ENCODE results near the gene SLC7A1.
"Not testable (repeated sequence)": the region's sequence is repeated elsewhere in the genome, so short reads cannot be mapped to it uniquely, and the experiment has no call there.

The SLC7A1 gene

DNA sequence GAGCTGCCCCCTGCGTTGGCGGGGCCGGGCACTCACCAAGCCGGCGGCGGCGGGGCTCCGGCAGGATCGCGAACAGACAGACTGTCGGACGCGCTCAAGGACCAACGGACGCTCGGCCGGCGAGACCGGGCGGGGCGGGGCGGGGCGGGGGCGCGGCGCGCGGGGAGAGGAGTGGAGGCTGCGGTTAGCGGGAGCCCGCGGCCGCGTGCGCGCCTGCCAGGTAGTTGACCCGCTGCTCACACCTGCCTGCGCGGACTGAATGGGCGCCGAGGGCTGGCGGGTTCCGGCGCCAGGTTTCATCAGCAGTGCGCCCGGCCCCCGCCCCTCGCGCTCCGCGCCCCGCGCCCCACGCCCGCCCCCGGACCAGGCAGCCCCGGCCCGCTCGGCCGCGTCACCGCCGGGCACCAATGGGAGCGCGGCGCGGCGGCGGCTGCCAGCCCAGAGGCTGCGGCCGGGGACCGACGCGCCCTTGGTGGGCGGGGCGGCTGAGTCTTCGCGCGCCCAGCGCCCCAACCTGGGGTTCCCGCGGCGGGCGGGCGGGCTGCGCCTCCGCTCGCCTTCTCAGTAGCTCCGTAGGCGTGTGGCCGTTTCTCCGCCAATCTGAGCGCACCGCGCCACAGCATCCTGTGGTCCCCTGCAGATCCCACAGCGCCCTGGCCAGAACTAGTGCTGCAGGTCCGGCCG is at the start of gene SLC7A1:
TSS of gene SLC7A1 (minus strand) at position 309 of the 684 bp plus-strand sequence. CDS start 59,500 bp downstream, outside the sequence.
- peak; percentile 73 for DNase-seq

DNA sequence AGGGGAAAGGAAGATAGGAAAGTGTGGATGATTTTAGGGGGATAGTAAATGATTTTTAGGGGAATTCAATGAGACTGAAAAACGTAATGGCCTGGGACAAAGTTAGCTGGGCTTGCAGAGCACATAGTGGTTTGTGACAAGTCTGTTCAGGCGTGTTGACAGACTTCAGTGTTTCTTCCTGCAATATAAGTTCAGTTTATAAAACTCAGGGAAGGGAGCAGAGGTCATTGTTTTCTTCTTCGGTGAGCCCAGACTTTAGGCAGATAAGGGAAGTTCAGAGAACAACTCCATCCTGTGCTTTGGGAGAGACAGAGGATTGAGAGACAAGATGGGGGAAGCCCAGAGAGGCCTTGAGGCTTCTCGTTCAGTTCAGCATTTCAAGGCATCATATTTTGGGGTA is 45.2 kb upstream of the SLC7A1 start:
- no peak for DNase-seq

DNA sequence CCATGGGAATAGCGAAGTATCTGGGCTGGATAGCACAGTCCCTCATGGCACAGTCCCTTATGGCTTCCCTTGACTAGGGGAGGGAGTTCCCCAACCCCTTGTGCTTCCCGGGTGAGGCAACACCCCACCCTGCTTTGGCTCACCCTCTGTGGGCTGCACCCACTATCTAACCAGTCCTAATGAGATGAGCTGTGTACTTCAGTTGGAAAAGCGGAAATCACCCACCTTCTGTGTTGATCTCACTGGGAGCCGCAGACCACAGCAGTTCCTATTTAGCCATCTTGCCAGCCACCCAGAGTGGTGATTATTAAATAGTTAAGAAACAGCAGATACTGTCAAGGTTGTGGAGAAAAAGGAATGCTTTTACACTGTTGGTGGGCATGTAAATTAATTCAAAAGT is 41.3 kb upstream of the SLC7A1 start:
- not testable (repeated sequence) for DNase-seq

DNA sequence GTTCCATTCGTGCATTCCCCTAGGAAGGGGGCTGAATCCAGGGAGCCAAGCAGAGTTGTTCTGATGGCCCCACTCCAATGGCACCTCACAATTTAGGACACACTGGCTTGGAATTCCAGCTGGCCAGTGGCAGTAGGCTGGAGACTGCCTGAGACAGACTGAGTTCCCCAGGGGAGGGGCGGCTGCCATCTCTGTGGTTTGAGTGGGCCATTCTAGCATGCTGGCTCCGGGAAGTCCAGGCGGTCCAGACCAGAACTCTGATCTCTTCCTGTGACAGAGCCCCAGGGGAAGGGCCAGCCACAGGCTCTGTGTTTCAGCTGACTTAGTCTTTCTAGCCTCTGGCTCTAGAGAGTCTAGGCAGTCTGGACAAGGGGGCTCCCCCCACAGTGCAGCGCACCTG is 29.5 kb upstream of the SLC7A1 start:
- DNase-seq: no peak

DNA sequence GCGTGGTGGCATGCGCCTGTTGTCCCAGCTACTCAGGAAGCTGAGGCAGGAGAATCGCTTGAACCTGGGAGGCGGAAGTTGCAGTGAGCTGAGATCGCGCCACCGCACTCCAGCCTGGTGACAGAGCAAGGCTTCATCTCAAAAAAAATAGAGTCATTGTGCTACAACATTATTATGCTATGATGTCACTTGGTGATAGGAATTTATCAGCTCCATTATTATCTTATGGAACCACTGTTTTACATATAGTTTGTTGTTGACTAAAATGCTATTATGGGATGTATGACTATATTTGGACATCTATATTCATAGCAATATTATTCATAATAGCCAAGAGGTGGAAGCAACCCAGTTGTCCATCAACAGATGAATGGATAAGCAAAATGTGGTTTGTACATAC is 26.4 kb upstream of the SLC7A1 start:
- DNase-seq: no peak

DNA sequence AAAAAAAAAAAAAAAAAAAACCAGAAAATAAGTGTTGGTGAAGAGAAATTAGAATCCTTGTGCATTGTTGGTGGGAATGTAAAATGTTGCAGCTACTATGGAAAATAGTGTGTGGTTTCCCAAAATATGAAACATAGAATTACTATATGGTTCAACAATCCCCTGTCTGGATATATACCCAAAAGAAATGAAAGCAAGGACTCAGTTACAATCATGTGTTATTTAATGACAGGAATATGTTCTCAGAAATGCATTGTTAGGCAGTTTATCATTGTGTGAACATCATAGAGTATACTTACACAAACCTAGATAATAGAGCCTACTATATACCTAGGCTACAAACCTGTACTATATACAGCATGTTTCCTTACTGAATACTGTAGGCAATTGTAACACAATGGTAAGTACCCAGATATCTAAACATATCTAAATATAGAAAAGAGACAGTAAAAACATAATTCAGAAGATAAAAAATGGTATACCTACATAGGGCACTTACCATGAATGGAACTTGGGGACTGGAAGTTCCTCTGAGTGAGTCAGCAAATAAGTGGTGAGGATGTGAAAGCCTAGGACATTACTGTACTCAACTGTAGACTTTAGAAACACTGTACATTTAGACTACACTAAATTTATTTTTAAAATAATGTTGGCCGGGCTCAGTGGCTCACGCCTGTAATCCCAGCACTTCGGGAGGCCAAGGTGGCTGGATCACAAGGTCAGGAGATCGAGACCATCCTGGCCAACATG is 25.7 kb upstream of the SLC7A1 start:
- DNase-seq: no peak

DNA sequence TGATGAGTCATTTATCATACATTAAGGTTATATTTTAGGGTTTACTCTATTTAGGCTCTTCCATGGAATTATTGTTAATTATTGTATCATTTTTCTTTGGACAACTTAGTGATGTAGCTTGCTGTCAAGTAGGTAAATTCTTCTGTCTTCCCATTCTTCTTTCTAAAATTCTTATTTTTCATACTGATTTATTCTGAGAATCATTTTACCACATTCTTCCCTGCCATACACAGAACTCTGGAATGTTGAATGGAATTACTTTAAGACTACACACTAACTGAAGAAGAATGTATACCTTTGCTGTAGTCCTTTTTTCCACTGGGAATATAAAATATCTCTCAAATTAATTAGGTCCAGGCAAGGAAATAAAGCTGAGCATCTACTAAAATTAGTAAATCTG is 24.5 kb upstream of the SLC7A1 start:
- DNase-seq: no peak

DNA sequence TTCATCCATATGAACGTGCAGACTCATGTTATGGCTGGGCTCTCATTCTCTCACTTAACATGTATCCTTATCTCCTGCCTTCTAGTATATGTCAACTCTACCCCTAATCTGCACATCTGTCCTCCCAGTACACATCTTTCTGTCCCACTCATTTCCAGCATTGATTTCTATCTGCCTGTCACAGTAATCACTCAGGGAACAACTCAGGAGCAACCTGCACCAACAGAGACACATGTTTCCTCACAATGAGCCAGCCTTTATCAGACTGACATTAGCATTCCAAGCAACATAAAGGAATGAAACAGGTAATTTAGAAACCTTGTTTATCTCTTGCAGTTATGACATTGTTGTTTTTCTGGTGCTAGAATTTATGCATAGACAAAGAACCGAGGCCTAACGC is 17.6 kb upstream of the SLC7A1 start:
- no peak for DNase-seq

DNA sequence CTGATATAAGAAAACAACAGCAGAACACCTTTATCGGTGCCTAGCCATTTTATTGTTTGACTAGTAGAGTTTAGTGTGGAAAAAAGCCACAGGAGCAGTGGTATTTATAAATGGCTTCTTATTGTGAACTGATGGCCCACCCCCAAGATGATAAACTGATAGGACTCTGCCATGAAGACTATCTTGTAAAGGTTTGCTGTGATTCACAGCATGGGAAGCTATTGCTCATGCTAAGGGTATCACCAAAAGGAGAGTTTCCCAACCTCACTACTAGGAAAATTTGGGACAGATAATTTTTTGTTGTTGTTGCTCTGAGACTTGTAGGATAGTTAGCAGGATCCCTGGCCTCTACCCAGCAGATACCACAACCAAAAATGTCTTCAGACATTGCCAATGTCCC is 12.0 kb upstream of the SLC7A1 start:
- no peak for DNase-seq

DNA sequence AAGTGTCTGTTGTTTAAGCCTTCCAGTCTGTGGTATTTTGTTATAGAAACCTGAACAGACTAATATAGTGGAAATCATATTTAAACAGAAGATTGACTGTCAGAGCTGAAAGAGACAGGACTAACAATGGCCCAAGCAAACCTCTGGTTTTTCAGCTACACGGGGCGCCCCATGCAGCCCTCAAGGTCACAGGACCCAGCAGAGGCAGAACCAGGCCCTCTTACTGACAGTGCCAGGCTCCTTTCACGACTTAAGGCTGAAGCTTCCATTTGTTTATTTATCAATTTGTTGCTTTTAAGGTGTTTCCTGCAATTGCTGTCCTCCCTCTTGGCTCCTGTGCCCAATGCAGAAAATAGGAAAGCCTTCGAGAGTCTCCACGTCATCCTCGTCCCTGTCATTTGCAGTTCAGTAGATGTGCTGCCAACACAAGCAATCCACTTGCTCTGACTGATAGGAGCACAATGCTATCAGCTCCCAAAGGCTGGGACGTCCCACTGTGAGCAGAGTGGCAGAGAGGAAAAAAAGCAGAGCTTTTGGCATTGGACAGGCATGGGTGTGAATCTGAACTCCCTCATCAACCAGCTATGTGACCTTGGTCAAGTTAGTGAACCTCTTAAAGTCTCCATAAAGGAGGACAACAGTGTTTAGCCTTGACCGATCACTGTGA is 10.5 kb upstream of the SLC7A1 start:
- DNase-seq: no peak

DNA sequence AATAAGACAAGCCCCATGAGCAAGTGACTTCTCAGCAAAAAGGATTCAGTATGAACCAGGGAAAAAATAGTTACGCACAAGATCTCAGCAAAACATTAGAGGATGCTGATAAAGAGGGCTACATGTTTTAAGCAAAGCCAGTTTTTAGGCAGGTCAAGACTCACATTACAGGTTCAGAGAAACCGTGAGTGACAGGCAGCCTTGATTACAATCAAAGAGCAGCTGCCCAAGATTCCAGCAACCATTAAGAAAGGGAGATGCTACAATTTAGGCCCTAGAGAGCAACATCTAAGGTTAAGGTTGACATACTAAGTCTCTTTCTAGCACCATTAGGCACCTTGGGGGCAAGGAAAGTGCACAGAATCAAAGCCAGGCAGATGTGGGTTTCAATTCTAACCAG is 2.8 kb upstream of the SLC7A1 start:
- no peak for DNase-seq

DNA sequence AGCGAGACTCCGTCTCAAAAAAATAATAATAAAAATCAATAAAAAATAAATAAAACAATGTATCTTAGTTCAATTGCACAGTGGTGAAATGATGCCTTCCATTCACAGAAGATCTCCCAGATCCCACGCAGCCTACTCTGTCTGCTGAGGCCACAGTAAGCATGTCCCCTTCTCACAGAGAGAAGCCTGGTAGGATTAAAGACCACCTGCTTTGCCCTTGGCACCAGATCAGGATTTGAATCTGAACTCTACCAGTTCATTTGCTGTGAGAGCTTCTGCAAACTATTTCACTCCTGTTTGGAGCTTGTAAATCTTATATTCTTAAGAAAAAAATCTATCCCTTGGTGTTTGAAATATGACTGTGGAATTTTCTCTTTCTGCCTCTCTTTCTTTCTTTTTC is 2.2 kb upstream of the SLC7A1 start:
- DNase-seq: no peak

DNA sequence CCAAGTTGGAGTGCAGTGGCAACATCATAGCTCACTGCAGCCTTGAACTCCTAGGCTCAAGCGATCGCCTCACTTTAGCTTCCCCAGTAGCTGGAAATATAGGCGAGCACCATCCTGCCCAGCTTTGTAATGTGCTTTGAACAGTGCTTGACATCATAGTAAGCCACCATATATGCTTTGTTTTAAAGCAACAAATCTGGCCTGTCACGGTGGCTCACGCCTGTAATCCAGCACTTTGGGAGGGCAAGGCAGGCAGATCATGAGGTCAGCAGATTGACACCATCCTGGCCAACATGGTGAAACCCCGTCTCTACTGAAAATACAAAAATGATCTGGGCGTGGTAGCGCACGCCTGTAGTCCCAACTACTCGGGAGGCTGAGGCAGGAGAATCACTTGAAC is 1.8 kb upstream of the SLC7A1 start:
- DNase-seq: no peak

DNA sequence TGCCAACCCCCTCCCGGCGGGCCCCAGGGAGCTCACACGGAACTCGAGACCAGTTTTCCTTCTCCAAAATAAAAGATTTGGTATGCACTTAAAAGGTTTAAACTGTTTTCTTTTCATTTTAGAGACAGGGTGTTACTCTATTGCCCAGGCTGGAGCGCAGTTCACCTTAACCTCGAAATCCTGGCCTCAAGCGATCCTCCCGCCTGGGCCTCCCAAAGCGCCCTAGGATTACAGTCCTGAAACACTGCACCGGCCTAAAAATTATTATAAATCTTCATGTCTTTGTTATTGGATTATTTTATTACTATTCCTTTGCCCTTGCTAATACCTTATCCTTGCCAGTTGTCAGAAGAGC is 553 bp upstream of the SLC7A1 start:
- no peak for DNase-seq

DNA sequence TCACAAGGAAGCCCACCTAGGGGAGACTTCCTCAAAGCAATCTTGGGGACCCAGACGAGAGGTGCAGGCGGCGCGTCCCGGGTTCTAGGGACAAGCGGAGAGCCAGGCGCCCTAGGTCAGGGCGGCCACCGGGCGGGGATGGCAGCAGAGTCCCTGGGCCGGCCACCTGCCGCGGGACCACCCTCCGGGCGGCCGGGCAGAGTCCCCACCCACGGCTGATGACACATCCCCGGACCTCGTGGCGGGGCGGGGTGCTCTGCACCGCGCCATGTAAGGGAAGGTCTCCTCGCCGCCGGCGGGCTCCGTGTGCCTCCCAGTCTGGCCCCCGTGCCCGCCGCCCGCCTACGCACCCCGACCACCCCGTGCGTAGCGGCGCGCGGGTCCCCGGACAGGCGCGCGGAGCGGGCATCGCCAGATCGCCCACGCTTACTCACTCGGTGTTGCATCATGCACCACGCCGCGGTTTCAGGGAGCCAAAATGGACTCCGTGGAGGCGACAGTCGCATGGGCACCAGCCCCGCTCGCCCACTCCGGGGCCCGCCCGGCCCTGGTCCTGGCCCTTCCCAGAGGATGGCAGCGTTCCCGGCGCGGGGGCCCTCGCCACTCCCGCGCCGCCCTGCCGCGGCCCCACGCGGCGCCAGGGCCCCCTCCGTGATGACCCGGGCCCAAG is 643 bp downstream of the SLC7A1 start:
- DNase-seq: no peak

DNA sequence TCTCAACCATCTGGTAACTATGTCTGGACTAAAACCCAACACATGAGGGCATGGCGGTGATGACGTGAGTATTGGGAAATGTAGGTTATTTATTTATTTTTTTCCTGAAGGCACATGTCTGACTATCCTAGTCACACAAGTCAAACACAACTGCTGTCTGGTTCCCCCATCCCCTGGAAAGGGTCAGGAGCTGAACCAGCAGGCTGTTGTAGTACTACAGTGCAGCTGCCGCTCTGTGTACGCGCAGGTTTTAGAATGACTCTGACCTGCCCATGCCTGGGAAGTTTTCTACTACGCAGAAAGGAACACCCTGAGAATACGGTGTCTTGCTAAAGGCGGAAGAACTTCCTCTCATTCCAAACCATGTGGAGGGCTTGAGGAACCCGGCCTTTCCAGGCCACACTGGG is 1.2 kb downstream of the SLC7A1 start:
- peak; percentile 8 for DNase-seq

DNA sequence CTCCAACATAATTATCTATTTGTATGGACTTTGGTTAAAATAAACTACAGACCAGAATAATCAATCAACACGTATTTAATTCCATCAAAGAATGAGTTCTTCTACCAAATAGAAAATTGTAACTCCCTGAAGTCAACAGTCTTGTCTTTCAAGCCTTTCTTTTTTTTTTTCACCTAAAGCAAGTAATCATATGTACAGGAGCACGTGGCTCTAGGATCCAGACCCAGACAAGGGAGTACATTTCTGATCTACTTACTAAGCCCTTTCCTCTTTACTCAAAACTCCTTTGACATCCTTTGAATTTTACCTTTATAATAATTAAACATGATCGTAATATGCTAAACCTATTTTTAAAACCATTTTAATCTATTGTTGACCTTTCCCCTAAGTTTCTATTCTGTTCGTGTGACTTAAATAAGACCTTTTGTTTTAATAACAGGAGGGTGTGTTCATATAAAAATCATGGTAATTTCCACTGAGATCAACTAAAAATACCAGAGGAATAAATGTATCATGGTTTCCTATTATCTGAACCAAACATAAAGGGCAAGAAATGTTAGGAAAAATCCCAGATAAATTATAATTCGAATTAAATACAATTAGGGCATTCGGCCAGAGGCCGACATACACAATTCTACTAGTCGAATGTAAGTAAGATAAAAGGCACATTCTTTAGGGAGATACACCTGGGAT is 1.7 kb downstream of the SLC7A1 start:
- DNase-seq: no peak

DNA sequence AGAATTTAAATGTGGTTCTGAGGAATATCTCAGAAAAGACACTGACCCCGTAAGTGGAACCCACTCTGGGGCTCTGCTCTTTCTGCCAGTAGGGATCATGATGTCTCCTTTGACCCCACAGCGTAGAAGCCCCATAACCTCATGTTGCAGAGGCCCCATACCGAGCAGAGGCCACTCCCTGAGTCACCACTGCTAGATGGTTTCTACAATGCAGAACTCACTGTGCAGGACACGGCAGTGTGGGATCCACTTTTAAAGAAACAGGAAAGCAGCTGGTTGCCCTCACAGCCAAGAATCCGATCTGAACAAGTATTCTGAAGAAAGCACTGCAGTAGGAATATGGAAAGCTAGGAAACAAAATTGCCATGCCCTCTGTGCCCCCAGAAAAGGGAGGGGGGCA is 4.2 kb downstream of the SLC7A1 start:
- no peak for DNase-seq

DNA sequence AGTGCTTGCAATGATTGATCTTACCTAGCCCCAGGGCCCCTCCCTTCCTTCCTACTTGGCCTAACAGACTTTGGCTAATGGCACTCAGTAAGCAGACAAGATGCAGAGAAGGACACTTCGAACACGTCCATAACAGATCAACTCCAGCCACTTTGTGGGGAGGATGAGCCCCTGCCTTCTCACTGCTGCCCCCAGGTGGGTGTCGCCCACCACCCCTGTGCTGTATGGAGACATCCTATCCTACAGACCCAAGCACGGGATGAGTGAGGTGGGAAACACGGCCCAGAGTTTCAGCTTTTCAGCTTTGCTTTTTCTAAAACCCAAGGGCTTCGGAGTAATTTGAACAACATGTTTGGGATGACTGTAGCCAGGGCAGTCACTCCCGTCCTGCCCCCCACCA is 5.5 kb downstream of the SLC7A1 start:
- DNase-seq: no peak

DNA sequence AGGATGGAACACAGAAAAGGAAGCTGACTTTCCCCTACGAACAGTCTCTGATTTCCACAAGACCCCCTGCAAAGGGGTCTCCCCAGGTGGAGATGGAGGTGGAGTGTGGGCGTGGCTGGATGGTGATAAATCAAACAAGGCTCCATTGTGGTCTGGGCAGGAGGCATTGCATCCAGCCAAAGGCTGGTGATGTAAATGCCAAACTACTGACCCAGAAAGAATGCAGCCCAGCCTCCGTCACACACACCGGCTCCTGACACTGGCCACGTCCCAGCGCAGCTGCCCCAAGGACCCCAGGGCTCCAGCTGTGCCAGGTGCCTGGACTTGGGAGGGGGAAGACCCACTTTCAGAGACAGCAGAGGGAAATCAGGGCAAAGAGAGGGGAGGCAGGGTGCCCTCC is 6.3 kb downstream of the SLC7A1 start:
- no peak for DNase-seq

DNA sequence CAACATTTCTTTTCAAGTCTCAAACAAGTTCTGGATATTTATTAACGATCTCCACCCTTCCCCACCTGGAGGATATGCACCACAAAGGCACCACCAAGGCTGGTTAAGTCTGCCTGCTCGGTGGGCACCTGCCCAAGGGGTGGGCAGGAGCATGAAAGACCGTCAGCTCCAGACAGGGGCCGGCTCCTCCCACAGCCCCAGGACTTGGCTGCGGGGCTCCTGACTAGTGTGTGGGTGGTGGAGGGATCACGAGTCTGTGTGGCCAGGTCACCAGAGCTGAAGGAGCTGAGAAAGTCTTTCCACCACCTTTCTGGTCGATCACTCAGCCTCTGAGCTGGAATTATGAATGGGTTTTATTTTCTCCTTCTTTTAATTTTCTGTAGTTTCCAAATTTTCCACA is 7.8 kb downstream of the SLC7A1 start:
- DNase-seq: no peak

DNA sequence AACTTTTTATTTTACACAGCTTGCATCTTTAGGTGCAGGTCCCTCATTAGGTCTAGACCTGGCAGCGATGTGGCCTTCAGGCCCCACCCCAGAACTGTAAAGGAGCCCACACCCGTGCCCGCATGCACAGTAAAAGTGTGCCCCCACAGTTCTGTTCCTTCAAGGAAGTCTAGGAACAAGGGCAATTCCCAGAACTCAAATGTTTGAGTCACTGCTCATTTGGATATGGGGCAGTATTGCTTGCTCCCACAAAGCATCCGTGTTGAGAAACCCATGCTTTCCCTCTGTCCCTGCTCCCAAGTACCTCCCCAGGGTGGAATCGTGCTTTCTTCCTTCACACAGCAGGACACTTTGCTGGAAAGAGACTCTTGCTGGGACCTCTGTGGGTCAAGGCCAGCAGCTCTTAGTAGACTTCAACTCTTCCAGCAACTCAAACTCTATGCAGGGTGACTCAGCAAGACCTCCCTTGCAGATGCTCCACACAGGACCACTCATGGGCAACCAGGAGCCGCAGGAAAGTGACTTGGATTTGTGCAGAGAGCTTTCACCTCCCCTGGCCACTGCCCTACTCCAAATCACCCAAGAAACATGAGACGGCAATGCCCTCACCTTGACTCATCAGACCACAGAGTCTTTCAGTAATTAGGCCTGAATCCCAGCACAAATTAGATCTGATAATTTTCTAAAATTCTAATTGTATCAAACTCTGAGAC is 12.3 kb downstream of the SLC7A1 start:
- no peak for DNase-seq
